Rectal smooth muscle tissue (tissue), 1 donor: ENCODE measurements around the gene DBNDD2.

ENCODE experiments used
- H3K27ac ChIP-seq: one replicate; pipeline ENCODE4 v1.7.0; 2013; ENCODE audit warnings: low read depth, low read length, inconsistent platforms
- H3K27me3 ChIP-seq: one replicate; pipeline ENCODE4 v1.7.0; 2013; ENCODE audit warnings: low read length; ENCODE audit not compliant: control insufficient read depth, insufficient read depth
- H3K36me3 ChIP-seq: one replicate; pipeline ENCODE4 v1.7.0; 2013; ENCODE audit warnings: low read length; ENCODE audit not compliant: control insufficient read depth, insufficient read depth
- H3K4me1 ChIP-seq: one replicate; pipeline ENCODE4 v1.7.0; 2013; ENCODE audit warnings: low read length; ENCODE audit not compliant: control insufficient read depth, insufficient read depth
- H3K4me3 ChIP-seq: one replicate; pipeline ENCODE4 v1.7.0; 2013; ENCODE audit warnings: low read length
- H3K9ac ChIP-seq: one replicate; pipeline ENCODE4 v1.7.0; 2013; ENCODE audit warnings: low read length

DBNDD2 gene

GRCh38 chr20:45409521-45410272, 1.6 kb downstream of the DBNDD2 start:
- Histone ChIP-seq H3K36me3 (peaks cover 12% of the 10 kb centered on the region), H3K9ac (no peak overlapping the region), H3K4me3 (no peak overlapping the region), H3K27me3 (no peaks in the 10 kb centered on the region), H3K27ac (peak overlapping the region; percentile 54), H3K4me1 (peaks cover 21% of the 10 kb centered on the region)

GRCh38 chr20:45410887-45411286, 2.8 kb downstream of the DBNDD2 start:
- Histone ChIP-seq H3K9ac (no peak overlapping the region), H3K4me1 (peaks cover 21% of the 10 kb centered on the region), H3K27me3 (no peaks in the 10 kb centered on the region), H3K4me3 (no peak overlapping the region), H3K36me3 (peaks cover 12% of the 10 kb centered on the region), H3K27ac (no peak overlapping the region)

- Histone ChIP-seq H3K27ac (no peak overlapping the region), H3K9ac (no peak overlapping the region), H3K4me1 (peaks cover 26% of the 10 kb centered on the region), H3K27me3 (no peaks in the 10 kb centered on the region), H3K36me3 (peaks cover 12% of the 10 kb centered on the region), H3K4me3 (no peak overlapping the region)
These were observed 4.6 kb downstream of the DBNDD2 start for GRCh38 chr20:45412653-45413052.

GRCh38 chr20:45413479-45413878, 5.4 kb downstream of the DBNDD2 start:
- peaks cover 19% of the 10 kb centered on the region for H3K4me1 ChIP-seq
- no peak overlapping the region for H3K9ac ChIP-seq
- H3K27ac ChIP-seq, result no peak overlapping the region
- no peak overlapping the region for H3K4me3 ChIP-seq
- no peaks in the 10 kb centered on the region for H3K27me3 ChIP-seq
- H3K36me3 ChIP-seq, result peaks cover 12% of the 10 kb centered on the region

GRCh38 chr20:45415822-45416637, 7.9 kb downstream of the DBNDD2 start, which contains the start of gene PIGT:
Gene PIGT (plus strand): TSS chr20:45416141. CDS start chr20:45416157, 16 bp downstream.
- Histone ChIP-seq H3K27ac (peak within 1 kb of the TSS; percentile 81), H3K4me1 (peaks cover 13% of the 10 kb centered on the region), H3K4me3 (peak within 1 kb of the TSS; percentile 98)

GRCh38 chr20:45416917-45417316, 8.8 kb downstream of the DBNDD2 start:
- H3K27me3 ChIP-seq, result no peaks in the 10 kb centered on the region
- H3K27ac ChIP-seq, result no peak overlapping the region
- peaks cover 16% of the 10 kb centered on the region for H3K36me3 ChIP-seq
- H3K9ac ChIP-seq, result peak overlapping the region; percentile 95
- H3K4me3 ChIP-seq, result peak overlapping the region; percentile 98
- peaks cover 13% of the 10 kb centered on the region for H3K4me1 ChIP-seq

More at GRCh38 chr20:45415822-45416637, 7.9 kb downstream of the DBNDD2 start, which contains the start of gene PIGT:
- no peaks in the 10 kb centered on the region for H3K27me3 ChIP-seq
- peak within 1 kb of the TSS; percentile 95 for H3K9ac ChIP-seq
- H3K36me3 ChIP-seq, result peaks cover 12% of the 10 kb centered on the region

GRCh38 chr20:45419188-45420091, 11.4 kb downstream of the DBNDD2 start:
- H3K4me3 ChIP-seq, result peak overlapping the region; percentile 3
- no peak overlapping the region for H3K27ac ChIP-seq
- H3K27me3 ChIP-seq, result no peaks in the 10 kb centered on the region
- H3K9ac ChIP-seq, result no peak overlapping the region
- H3K4me1 ChIP-seq, result peaks cover 13% of the 10 kb centered on the region
- peaks cover 20% of the 10 kb centered on the region for H3K36me3 ChIP-seq

- Histone ChIP-seq H3K4me3 (no peak overlapping the region), H3K27me3 (no peaks in the 10 kb centered on the region), H3K9ac (no peak overlapping the region), H3K27ac (no peak overlapping the region), H3K36me3 (peaks cover 21% of the 10 kb centered on the region), H3K4me1 (peaks cover 13% of the 10 kb centered on the region)
These were observed 12.0 kb downstream of the DBNDD2 start for GRCh38 chr20:45420125-45420524.

GRCh38 chr20:45423700-45424099, 15.6 kb downstream of the DBNDD2 start:
- peaks cover 5% of the 10 kb centered on the region for H3K4me1 ChIP-seq

GRCh38 chr20:45425561-45425960, 17.5 kb downstream of the DBNDD2 start:
- Histone ChIP-seq H3K27me3 (no peaks in the 10 kb centered on the region), H3K9ac (no peak overlapping the region), H3K27ac (no peak overlapping the region), H3K36me3 (peaks cover 24% of the 10 kb centered on the region), H3K4me3 (no peak overlapping the region), H3K4me1 (no peaks in the 10 kb centered on the region)

More at GRCh38 chr20:45423700-45424099, 15.6 kb downstream of the DBNDD2 start:
- no peak overlapping the region for H3K9ac ChIP-seq
- peaks cover 29% of the 10 kb centered on the region for H3K36me3 ChIP-seq
- no peak overlapping the region for H3K4me3 ChIP-seq
- no peaks in the 10 kb centered on the region for H3K27me3 ChIP-seq
- H3K27ac ChIP-seq, result no peak overlapping the region

GRCh38 chr20:45426320-45427016, 18.4 kb downstream of the DBNDD2 start:
- Histone ChIP-seq H3K4me1 (no peaks in the 10 kb centered on the region), H3K36me3 (peaks cover 15% of the 10 kb centered on the region), H3K27me3 (no peaks in the 10 kb centered on the region), H3K9ac (no peak overlapping the region), H3K27ac (no peak overlapping the region), H3K4me3 (no peak overlapping the region)
